HG03280 (cell line): ENCODE results near the gene GZMM.

Experiments
- ATAC-seq: cut with Tn5 transposase; IDR thresholded peaks from one replicate; pipeline ENCODE4 v1.9.1; 2021; ENCODE audit warnings: mild to moderate bottlenecking, moderate library complexity; ENCODE audit not compliant: unreplicated experiment

The GZMM gene

DNA sequence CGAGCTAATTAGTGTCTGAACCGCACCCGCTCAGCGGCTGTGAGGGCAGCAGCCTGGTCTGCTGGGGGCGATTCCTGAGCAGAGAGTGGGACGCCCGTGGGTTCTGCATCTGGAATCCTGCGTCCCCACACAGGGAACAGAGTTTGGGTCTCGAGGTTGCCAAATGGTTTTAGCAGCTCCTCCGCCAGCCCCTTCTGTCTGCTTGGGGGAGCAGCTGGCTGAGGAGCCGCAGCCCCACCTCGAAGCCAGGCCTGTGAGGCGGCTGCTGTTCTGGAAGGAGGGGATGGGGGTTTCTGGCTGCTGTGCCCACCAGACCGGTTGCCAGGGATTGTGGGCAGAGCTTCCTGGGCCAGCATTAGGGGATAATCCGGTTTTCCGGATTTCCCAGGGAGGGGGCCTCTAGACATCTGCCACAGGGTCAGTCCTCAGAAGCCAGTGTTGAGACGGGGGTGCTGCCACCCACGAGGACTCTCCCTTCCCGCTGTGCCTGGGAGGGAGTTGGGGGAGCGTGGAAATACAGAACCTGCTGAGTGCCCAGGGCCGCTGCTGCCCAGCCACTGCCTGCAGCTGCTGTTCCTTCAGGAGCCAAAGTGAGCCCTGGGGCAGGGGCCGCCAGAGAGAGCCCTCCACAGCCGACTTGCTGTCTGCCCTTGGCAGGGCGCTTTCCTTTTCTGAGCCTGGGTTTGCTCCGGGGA lies 10.3 kb upstream of the GZMM start:
- ATAC-seq: no peak

DNA sequence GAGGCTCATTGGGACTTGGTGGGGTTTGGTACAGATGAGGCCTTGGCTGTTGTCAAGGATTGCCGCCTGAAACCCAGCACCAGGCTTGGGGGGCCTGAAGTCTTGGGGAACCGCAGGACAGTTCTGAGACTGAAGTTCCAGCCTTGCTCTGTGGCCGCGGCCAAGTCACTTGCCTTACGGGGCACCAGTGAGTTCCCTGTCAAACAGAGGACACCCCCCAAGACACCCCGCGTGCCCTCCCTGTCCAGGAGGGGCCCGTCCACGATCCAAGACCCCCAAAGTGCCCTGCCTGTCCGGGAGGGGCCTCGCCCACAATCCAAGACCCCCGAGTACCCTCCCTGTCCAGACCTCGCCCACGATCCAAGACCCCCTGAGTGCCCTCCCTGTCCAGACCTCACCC lies 9.8 kb upstream of the GZMM start:
- no peak for ATAC-seq

- no peak for ATAC-seq
Observed at GRCh38 chr19:535017-535835, 8.6 kb upstream of the GZMM start.

GRCh38 chr19:536031-536880 lies 7.6 kb upstream of the GZMM start:
- no peak for ATAC-seq

- no peak for ATAC-seq
Observed at GRCh38 chr19:536881-537404, 6.9 kb upstream of the GZMM start.

DNA sequence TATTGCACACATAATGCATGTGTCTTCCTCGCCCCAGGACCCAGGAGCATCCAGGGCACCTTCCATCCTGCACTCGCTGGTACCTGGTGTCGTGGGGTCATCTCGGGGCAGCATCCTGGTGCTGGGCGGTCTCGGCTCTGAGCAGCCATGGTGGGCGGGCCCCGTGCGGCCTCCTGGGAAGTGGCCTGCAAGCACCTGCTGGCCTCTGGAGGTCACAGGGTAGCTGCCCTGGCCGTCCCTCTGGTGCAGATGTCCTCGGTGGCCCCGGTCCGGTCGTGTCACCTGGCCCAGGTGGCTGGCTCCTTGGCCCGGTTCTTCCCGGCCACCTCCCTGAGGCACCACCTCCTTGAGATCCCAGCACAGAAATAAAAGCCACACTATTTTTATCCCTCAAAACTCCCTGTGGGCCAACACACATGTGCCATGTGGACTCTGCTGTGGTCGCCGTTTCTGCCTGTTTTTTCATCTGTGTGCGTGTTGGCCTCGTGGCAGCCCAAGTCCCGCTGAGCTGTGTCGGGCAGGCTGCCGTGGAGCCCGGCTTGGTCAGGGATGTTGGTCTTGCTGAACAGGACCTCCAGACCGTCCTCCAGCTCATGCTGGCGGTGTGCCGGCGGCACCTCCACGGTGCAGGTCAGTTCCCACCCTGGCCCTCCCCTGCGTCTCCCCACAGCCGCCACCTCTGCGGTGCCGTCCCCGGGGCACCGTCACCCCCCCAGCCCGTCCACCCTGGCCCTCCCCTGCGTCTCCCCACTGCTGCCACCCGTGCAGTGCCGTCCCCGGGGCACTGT lies 5.0 kb upstream of the GZMM start:
- ATAC-seq: no peak

DNA sequence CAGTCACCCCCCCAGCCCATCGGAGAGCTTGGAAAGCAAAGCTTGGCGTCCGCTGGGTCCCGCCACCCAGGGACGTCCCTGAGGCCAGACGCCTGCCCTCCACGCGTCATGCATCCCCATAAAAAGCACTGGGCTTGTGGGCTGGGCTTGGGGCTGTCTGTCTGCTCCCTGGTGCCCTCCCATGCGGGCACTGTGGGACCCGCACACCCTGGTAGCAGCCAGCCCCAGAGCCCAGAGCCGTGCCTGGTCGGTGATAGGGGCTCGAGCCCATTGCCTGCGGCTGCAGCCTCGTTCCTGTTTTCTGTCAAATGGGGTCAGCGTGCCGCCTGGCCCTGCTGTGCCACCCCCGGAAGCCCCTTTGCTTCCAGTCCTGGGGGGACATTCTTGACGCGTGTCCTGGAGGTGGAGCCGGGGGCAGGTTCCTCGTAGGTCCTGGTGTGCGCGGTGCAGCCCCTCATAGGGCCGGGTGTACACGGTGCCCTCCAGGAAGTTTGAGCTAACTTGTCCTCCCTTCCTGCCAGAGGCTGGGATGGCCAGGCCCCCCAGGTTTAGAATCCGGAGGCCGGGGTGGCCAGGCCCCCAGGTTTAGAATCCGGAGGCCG lies 4.3 kb upstream of the GZMM start:
- no peak for ATAC-seq

DNA sequence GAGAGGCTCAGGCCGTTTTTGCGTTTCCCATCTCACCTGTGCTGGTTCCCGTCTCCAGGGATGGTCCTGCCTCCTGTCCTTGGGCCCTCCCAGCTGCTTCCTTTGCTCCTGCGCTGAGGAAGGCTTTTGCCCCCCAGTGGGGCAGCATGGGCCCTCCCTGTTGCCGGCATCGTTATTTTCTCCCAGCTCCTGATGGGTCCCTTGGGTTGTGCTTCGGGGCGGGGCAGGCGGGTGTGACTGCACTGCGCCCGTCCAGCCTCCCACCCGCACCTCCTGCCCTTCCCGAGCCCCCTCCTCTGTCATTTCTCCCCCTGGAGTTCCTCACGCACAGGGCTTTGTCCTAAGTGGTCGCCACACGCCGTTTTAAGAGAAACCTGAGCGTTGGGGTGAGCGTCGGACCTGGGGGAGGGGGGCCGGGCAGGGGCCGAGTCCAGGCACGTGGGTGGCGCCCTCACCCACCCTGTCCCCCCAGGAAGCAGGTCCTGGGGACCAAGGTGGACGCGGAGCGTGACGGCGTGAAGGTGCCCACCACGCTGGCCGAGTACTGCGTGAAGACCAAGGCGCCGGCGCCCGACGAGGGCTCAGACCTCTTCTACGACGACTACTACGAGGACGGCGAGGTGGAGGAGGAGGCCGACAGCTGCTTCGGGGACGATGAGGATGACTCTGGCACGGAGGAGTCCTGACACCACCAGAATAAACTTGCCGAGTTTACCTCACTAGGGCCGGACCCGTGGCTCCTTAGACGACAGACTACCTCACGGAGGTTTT lies 2.8 kb upstream of the GZMM start:
- no peak for ATAC-seq

DNA sequence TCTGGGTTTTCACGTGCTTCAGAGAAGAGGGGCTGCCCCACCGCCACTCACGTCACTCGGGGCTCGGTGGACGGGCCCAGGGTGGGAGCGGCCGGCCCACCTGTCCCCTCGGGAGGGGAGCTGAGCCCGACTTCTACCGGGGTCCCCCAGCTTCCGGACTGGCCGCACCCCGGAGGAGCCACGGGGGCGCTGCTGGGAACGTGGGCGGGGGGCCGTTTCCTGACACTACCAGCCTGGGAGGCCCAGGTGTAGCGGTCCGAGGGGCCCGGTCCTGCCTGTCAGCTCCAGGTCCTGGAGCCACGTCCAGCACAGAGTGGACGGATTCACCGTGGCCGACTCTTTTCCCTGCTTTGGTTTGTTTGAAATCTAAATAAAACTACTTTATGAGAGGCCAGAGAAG lies 2.2 kb upstream of the GZMM start:
- ATAC-seq: no peak

DNA sequence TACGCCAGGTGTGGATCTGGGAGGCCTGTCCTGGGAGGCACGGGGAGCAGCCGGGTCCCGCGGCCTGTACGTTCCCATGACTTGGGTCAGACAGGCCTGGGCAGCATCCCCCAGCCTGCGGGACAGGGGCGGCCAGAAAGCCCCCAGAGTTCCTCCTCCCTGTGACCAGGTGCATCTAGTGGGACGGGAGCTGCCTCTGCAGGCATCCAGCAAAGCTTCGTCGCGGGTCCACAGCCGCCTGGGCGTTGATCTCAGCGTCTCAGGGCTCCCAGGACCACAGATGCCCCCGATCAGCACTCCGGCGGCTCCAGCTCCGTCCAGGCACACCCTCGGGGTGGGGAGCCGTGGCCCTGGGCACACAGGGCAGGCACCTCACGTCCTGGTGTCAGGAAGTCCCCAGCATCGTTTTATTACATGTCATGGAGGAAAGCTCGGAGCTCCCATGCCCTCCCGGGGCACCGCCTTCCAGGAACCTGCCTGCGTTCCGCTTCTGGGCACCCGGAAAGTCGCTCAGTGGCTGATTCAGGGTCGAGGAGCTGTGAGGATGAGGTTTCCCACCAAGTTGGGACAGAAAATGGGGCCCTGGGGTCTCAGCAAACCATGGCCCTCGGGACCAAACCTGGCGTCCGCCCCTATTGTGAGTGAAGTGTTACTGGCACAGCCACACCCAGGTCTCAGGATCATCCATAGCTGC lies 1.5 kb upstream of the GZMM start:
- no peak for ATAC-seq

DNA sequence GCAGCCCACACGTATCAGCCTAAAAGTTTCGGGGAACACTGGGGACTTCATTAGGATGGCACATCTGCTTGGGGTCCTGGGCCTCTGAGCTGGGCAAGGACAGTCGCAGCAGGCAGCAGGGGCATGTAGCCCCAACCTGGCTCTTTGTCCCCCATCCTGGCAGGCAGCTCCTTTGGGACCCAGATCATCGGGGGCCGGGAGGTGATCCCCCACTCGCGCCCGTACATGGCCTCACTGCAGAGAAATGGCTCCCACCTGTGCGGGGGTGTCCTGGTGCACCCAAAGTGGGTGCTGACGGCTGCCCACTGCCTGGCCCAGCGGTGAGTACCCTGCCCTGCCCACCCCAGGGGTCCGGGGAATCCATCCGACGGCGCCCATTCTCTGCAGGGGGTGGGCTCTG lies 3.3 kb downstream of the GZMM start:
- ATAC-seq: no peak

GRCh38 chr19:547836-548720 lies 4.2 kb downstream of the GZMM start:
- no peak for ATAC-seq

- no peak for ATAC-seq
Observed at GRCh38 chr19:548886-549830, 5.3 kb downstream of the GZMM start.

DNA sequence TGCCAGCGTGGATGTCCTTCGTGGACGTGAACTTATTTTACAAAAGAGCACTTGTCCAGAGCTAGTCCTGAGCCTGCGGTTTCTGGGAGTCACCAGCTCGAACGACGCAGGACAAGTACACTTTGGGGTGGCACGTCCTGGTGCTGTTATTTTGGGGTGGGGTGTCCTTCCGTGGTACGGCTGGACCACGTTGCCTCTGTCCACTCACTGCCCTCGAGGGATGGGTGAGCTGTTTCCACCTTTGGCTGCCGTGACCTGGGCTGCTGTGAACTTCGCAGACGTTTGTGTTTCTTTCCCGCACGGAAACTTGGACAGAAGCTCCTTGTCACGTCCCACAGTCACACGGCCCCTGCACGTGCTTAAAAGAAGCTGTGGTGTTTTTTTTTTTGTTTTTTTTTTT lies 11.0 kb downstream of the GZMM start:
- ATAC-seq: no peak

- ATAC-seq: no peak
Observed at GRCh38 chr19:555474-555808, 11.6 kb downstream of the GZMM start.

GRCh38 chr19:556611-557382 lies 12.9 kb downstream of the GZMM start:
- no peak for ATAC-seq
